Stimulated activated naive CD8-positive, alpha-beta T cell treated with anti-CD3 and anti-CD28 coated beads, Interleukin-15, amount 100 ng/mL, for 72 hours (primary cell): ENCODE measurements around the gene RACGAP1.
"Not testable (repeated sequence)": the region's sequence is repeated elsewhere in the genome, so short reads cannot be mapped to it uniquely, and the experiment has no call there.

ENCODE experiments used
- ATAC-seq: fragments of 150-1000 bp; cut with Tn5 transposase; 2 replicates; pipeline ENCODE4 v1.10.0; 2021; ENCODE audit warnings: mild to moderate bottlenecking, moderate library complexity
- DNase-seq, 2 donors: peaks; one replicate each; pipeline ENCODE4 v3.0.0; 2021 to 2022
- H3K27ac Mint-ChIP-seq, 2 donors: one replicate each; pipeline ENCODE4 v1.8.0; 2022; ENCODE audit warnings: mild to moderate bottlenecking in 2 of 2, mixed read lengths in 2 of 2, moderate library complexity in 2 of 2
- H3K27me3 Mint-ChIP-seq: one replicate; pipeline ENCODE4 v1.8.0; 2022; ENCODE audit warnings: mixed read lengths
- H3K4me1 Mint-ChIP-seq: one replicate; pipeline ENCODE4 v1.8.0; 2022; ENCODE audit warnings: mild to moderate bottlenecking, mixed read lengths
- H3K4me3 Mint-ChIP-seq, 2 donors: one replicate each; pipeline ENCODE4 v1.8.0; 2022; ENCODE audit warnings: mild to moderate bottlenecking in 2 of 2, mixed read lengths in 2 of 2, moderate library complexity in 1 of 2
- H3K9me3 Mint-ChIP-seq, 2 donors: one replicate each; pipeline ENCODE4 v1.8.0; 2022; ENCODE audit warnings: mixed read lengths in 2 of 2

Gene RACGAP1

DNA sequence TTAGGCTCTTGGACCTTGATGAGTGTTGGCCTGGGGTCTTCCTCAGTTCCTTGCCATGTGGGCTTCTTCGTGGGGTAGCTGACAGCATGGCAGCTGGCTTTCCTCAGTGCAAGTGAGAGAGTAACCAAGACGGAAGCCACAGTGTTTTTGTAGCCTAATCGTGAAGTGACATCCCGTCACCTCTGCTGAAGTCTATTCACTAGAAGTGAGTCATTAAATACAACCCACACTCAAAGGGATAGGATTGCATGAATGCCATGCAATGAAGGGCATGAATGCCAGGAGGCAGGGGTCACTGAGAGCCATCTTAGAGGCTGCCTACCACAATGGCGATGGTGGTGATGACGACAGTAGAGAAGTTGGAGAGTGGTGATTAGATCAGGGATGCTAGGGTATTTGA is 18.6 kb upstream of the RACGAP1 start:
- no peak overlapping the region for H3K27ac Mint-ChIP-seq
- peaks cover 21% of the 10 kb centered on the region for H3K4me1 Mint-ChIP-seq
- ATAC-seq, result no peak

DNA sequence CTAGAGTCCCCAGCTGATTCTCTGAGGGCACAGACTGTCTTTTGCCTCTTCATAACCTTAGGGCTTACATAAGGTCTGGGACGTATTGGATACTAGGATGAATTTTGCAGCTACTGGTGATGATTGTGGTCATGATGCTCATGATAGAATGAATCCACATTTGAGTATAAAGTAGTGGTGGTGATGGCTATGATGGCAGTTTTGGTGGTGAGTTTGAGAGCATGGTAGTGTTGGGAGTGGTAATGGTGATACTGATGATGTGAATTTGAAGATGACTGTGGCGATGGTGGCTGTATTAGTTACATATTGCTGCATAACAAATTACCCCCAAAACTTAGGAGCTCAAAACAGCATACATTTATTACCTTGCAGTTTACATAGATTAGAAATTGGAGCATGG is 18.0 kb upstream of the RACGAP1 start:
- no peak overlapping the region for H3K27ac Mint-ChIP-seq
- no peak for DNase-seq
- no peak overlapping the region for H3K4me3 Mint-ChIP-seq
- H3K4me1 Mint-ChIP-seq, result peaks cover 21% of the 10 kb centered on the region
- H3K9me3 Mint-ChIP-seq, result no peaks in the 10 kb centered on the region
- peaks cover 8% of the 10 kb centered on the region for H3K27me3 Mint-ChIP-seq
- no peak for ATAC-seq

More for the DNA sequence above, 18.6 kb upstream of the RACGAP1 start:
- H3K4me3 Mint-ChIP-seq, result no peak overlapping the region
- H3K27me3 Mint-ChIP-seq, result peaks cover 11% of the 10 kb centered on the region
- DNase-seq, result no peak
- H3K9me3 Mint-ChIP-seq, result no peaks in the 10 kb centered on the region

DNA sequence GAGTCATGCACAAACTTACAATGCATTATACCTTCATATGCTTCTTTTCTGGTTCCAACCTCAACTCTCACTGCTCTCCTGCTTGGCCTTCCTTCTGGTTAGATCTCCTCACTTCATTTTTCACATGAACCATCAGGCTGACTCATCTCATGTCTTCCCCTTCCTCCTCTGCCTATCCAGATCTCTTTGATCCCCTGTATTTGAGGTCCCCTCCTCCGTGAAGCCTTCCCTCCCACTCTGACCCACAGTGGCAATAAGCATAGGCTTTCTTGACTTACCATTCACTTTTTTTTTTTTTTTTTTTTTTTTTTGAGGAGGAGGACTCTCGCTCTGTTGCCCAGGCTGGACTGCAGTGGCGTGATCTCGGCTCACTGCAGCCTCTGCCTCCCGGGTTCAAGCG is 17.4 kb upstream of the RACGAP1 start:
- no peak for DNase-seq
- Mint-ChIP-seq H3K27me3 (peaks cover 7% of the 10 kb centered on the region), H3K4me1 (peaks cover 21% of the 10 kb centered on the region), H3K9me3 (no peaks in the 10 kb centered on the region), H3K4me3 (no peak overlapping the region), H3K27ac (peak overlapping the region in 1 of 2 donors; percentile 51)
- peak; percentile 32 for ATAC-seq

DNA sequence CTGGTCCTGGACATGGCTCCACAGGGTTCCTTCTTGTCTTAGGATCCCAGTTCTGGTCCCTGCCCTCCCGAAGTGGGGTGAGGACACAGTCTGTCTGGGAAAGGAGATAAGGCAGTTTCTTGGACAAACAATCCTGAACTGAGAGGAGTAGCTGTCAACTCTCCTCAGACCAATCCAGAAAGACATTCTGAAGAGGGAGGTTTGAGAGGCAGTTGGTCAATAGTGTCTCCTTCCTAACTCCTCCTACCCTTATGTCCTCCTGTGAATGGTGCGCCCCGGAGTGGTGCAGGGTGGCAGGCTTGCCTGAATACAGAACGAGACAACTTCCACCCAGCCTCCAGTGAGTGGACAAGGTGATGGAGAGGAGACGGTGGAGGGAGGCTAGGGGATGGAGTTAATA is 16.7 kb upstream of the RACGAP1 start:
- H3K27ac Mint-ChIP-seq, result no peak overlapping the region
- DNase-seq (no peak), ATAC-seq (no peak)
- peaks cover 21% of the 10 kb centered on the region for H3K4me1 Mint-ChIP-seq
- H3K27me3 Mint-ChIP-seq, result no peaks in the 10 kb centered on the region
- H3K4me3 Mint-ChIP-seq, result no peak overlapping the region
- H3K9me3 Mint-ChIP-seq, result no peaks in the 10 kb centered on the region

DNA sequence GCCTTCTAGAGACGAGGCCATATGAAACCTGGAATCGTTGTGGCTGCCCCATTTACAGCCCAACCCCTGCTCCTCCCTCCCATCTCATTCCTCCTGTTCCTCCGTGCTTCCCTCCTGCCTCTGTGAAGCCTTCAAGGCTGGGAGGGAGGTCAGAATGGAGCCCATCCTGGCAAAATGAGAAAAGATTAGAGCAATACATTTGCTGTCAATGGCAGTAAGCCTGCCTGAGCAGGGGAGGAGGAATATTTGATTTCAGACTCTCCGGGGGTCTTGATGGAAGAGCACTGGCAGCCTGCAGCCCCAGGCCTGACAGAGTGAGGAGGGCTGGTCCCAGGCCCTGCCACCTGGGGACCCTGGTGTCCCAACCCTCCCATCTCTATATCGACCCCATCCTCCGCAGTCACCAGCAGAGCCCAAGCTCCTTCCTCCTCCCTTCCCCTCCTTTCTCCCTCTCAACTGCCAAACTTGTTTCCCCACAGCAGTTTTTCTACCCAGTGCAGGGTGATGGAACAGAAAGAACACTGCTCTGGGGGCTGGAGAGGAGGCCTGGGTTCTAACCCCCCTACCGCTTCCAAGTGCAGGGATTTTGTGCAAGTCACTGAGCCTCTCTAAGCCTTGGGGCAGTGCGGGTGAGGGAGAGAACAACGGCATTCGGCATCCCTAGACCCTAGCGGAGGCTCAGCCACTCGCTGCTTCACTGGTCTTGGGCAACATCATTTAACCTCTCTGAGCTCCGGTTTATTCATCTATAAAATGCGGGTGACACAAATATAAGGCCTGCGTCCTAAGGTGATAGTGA is 16.0 kb upstream of the RACGAP1 start:
- H3K27ac Mint-ChIP-seq, result peak overlapping the region in 1 of 2 donors; percentile 79

DNA sequence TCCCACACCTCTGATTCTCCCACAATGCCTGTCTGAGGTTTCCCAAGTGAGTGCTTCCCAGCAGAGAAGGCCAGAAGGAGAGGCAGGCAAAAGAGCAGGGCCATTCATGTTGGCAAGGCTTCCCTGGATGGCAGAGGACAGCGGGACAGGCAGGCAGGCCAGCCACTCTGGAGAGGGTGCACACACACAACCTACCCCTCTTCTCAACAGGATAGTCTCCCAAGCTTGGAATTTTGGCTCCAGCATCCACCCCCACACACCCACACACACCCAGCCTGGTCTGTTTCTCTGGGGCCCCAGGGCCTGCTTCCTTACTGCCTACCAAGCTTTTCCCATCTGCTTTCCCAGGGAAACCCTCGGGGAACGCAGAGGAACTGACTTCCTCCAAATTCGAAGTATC is 15.4 kb upstream of the RACGAP1 start:
- Mint-ChIP-seq H3K27ac (peak overlapping the region in 1 of 2 donors; percentile 79), H3K4me3 (no peak overlapping the region), H3K4me1 (peaks cover 21% of the 10 kb centered on the region), H3K27me3 (peaks cover 11% of the 10 kb centered on the region), H3K9me3 (no peaks in the 10 kb centered on the region)
- no peak for DNase-seq
- ATAC-seq, result no peak

More for the DNA sequence above, 16.0 kb upstream of the RACGAP1 start:
- ATAC-seq, result no peak
- H3K27me3 Mint-ChIP-seq, result peaks cover 5% of the 10 kb centered on the region
- DNase-seq, result peak in 1 of 2 donors; percentile 1
- peaks cover 21% of the 10 kb centered on the region for H3K4me1 Mint-ChIP-seq
- H3K9me3 Mint-ChIP-seq, result no peaks in the 10 kb centered on the region
- H3K4me3 Mint-ChIP-seq, result no peak overlapping the region

DNA sequence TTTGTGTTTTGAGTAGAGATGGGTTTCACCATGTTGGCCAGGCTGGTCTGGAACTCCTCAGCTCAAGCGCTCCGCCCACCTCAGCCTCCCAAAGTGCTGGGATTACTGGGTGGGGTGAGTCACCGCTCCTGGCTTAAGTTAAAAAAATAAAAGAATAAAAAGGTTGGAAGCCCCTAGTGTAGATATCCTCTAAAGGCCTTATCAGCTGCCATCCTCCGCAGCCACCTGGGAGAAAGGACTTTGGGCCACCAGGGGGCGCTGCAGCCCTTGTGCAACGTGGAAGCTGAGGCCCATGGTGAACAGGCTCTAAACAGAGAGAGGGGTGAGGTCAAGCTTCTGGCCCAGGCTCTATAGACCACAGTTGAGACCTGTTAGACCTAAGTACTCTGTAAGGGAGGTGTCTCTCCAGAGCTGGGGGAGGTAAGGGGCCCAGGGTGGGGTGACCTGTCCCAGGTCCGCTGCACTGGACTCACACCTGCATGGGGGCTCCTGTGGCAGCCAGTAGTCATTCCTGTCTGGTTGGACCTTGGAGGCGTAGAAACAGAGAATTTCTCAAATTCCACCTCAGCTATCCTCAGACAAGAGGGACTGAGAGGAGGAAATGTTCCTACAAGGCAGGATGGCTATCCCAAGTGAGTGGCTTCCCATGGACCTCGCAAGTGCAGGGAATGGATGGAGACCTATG is 14.0 kb upstream of the RACGAP1 start:
- Mint-ChIP-seq H3K4me3 (no peak overlapping the region), H3K27ac (peak overlapping the region in 1 of 2 donors; percentile 64), H3K4me1 (peaks cover 21% of the 10 kb centered on the region), H3K27me3 (peaks cover 21% of the 10 kb centered on the region), H3K9me3 (no peaks in the 10 kb centered on the region)
- ATAC-seq, result peak; percentile 92
- DNase-seq, result peak; percentile 83 to 84

DNA sequence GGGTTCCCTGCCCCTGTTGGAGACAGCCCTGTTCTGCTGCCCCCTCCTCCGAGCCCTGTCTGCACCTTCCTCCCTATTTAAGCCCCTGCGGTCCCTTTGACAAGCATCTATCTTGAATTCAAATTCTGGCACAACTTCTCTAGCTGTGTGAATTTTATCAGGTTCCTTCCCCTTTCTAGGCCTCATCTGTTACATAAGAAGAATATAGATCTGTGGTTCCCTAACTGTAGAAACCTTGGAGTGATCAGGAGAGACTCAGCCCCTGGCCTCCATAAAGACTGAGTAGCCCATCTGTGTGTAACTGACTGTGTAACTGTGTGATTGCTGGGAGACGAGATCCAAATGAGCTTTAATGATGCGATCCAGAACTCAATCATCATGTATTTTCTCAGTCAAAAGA is 13.0 kb upstream of the RACGAP1 start:
- Mint-ChIP-seq H3K27ac (no peak overlapping the region), H3K4me3 (no peak overlapping the region), H3K27me3 (peaks cover 30% of the 10 kb centered on the region), H3K9me3 (no peaks in the 10 kb centered on the region), H3K4me1 (peaks cover 14% of the 10 kb centered on the region)
- DNase-seq (no peak), ATAC-seq (no peak)

DNA sequence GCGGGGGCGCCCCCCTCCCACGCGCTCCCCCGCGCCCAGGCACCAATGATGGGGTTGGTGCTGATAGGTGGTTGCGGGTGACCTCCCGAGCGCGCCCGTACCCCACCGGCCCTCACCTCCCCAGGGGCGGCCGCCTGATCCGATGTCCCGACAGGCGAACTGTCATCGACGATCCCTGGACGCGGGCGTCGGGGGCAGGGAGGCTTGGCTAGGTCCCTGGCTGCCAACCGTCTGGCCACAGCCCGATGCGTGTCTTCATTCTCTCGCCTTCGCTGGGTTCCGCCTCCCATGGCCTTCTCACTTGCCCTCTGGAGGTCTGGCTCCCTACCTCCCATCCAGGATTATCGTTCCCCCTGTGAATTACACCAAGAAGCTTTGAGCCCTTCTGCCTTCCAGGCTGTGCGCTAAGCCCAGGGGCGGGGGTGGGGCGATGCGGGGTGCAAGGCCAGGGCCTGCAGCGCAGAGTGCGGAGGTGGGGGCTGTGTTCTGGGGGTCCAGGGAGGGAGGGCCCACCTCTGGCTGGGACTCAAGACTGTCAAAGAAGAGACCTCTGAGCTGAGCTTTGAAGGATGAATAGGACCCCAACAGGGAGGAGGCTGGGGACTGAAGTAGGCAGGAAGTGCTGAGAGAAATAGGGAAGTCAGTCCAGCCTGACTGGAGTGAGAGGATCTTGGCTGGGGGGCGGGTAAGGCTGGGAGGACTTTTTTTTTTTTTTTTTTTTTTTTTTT is 7.7 kb upstream of the RACGAP1 start:
- Mint-ChIP-seq H3K4me1 (peaks cover 6% of the 10 kb centered on the region), H3K4me3 (peak overlapping the region in 1 of 2 donors; percentile 61), H3K27me3 (peaks cover 52% of the 10 kb centered on the region), H3K9me3 (no peaks in the 10 kb centered on the region), H3K27ac (no peak overlapping the region)
- ATAC-seq (peak; percentile 43), DNase-seq (no peak)

DNA sequence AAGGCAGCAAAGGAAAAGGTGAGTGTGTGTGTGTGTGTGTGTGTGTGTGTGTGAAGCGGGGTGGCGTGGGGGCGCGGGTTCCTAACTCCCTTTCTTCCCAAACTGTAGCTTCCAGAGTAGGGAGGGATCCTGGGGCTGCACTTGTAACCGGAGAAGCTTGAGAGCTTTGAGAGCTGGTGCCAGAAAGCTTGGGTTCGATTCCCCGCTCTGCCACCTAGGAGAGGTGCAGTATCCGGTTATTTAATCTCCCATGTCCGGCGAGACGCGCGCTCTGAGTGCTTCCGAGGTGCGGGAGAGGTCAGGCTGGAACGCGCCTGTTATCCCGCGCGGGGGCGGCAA is 7.2 kb upstream of the RACGAP1 start:
- ATAC-seq (peak; percentile 35), DNase-seq (peak in 1 of 2 donors; percentile 4)
- peaks cover 6% of the 10 kb centered on the region for H3K4me1 Mint-ChIP-seq
- H3K27me3 Mint-ChIP-seq, result peaks cover 52% of the 10 kb centered on the region
- no peak overlapping the region for H3K27ac Mint-ChIP-seq
- H3K4me3 Mint-ChIP-seq, result peak overlapping the region in 1 of 2 donors; percentile 16
- no peaks in the 10 kb centered on the region for H3K9me3 Mint-ChIP-seq

DNA sequence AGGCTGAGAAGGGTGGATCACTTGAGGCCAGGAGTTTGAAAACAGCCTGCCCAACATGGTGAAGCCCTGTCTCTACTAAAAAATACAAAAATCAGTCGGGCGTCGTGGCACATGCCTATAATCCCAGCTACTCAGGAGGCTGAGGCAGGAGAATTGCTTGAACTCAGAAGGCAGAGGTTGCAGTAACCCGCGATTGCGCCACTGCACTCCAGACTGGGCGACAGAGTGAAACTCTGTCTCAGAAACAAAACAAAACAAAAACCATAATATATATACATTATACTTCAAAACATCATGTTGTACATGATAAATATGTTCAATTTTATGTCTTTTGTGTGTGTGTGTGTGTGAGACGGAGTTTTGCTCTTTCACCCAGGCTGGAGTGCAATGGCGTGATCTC is 5.2 kb upstream of the RACGAP1 start:
- H3K27ac Mint-ChIP-seq, DNase-seq, H3K9me3 Mint-ChIP-seq, ATAC-seq, H3K4me3 Mint-ChIP-seq: not testable (repeated sequence)
- Mint-ChIP-seq H3K27me3 (peaks cover 41% of the 10 kb centered on the region), H3K4me1 (peaks cover 14% of the 10 kb centered on the region)

DNA sequence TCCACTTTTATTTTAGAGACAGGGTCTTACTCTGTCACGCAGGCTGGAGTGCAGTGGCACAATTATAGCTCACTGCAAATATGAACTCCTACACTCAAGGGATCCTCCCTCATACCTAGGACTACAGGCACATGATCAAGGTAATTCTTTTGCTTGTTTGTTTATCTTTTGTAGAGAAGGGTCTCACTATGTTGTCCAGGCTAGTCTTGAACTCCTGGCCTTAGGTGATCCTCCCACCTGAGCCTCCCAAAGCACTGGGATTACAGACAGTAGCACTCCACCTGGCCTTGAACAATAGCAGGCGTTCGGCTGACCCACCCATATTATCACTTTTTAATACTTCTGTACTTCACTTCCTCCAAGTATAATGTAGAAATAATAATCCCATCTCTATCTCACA is 1.4 kb upstream of the RACGAP1 start:
- Mint-ChIP-seq H3K27ac (peak overlapping the region in 1 of 2 donors; percentile 42), H3K4me1 (peaks cover 37% of the 10 kb centered on the region), H3K9me3 (peaks cover 6% of the 10 kb centered on the region in 2 donors), H3K27me3 (peaks cover 6% of the 10 kb centered on the region), H3K4me3 (no peak overlapping the region)
- ATAC-seq (no peak), DNase-seq (no peak)

DNA sequence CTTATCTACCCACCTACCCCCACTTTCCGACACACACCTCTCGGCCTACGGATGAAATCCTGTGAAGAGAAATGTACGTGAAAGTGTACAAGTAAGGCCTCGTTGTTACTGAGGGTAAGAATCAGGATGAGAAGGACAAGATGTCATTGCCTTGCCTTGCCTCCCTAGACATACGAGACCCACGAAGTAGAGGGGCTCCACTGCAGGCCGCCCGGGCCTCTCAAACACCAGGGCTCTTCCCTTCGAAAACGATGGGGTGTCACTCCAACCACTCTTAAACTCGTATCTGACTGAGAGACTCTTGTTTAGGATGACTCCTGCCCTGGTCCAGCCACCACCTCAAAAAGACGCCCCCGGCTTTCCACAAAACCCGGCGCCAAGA is 498 bp downstream of the RACGAP1 start:
- H3K27me3 Mint-ChIP-seq, result no peaks in the 10 kb centered on the region
- ATAC-seq, result peak; percentile 48

DNA sequence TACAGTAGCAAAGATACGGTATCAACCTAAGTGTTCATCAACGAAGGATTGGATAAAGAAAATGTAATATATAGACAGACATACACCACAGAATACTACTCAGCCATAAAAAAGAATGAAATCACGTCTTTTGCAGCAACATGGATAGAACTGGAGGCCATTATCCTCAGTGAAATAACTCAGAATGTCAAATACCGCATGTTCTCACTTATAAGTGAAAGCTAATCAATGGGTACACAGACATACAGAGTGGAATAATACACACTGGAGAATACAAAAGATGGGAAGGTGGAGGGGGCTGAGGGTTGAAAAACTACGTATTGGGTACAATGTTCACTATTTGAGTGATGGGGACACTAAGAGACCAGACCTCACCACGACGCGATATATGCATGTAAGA is 1.1 kb downstream of the RACGAP1 start:
- peaks cover 6% of the 10 kb centered on the region in 2 donors for H3K9me3 Mint-ChIP-seq
- peak overlapping the region; percentile 98 to 100 for H3K27ac Mint-ChIP-seq
- no peak for DNase-seq
- H3K4me3 Mint-ChIP-seq, result peak overlapping the region; percentile 93 to 97
- peaks cover 37% of the 10 kb centered on the region for H3K4me1 Mint-ChIP-seq
- no peaks in the 10 kb centered on the region for H3K27me3 Mint-ChIP-seq
- ATAC-seq, result no peak

More for the DNA sequence above, 498 bp downstream of the RACGAP1 start:
- no peak for DNase-seq
- H3K4me3 Mint-ChIP-seq, result peak overlapping the region; percentile 93 to 97
- peak overlapping the region; percentile 98 to 100 for H3K27ac Mint-ChIP-seq
- H3K9me3 Mint-ChIP-seq, result peaks cover 6% of the 10 kb centered on the region in 2 donors
- peaks cover 37% of the 10 kb centered on the region for H3K4me1 Mint-ChIP-seq

DNA sequence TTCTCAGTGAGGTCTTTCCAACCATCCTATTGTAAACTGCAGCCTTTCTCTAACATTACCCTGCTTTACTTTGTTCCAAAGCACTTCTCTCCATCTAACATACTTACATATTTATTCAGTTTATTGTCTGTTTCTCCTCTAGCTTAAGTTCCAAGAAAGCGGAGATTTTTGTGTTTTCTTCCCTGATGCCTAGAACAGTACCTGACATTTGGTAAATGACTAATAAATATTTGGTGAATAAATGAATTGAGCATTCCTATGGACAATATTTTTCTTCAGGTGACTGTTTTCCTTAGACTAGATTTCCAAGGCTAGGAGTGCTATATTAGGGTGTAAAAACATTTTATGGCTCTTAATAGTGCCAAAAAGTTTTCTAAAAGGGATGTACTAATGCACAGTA is 2.4 kb downstream of the RACGAP1 start:
- no peak for ATAC-seq
- Mint-ChIP-seq H3K4me1 (peaks cover 42% of the 10 kb centered on the region), H3K27ac (no peak overlapping the region), H3K27me3 (no peaks in the 10 kb centered on the region), H3K4me3 (no peak overlapping the region), H3K9me3 (peaks cover 6% of the 10 kb centered on the region in 2 donors)
- DNase-seq, result no peak

DNA sequence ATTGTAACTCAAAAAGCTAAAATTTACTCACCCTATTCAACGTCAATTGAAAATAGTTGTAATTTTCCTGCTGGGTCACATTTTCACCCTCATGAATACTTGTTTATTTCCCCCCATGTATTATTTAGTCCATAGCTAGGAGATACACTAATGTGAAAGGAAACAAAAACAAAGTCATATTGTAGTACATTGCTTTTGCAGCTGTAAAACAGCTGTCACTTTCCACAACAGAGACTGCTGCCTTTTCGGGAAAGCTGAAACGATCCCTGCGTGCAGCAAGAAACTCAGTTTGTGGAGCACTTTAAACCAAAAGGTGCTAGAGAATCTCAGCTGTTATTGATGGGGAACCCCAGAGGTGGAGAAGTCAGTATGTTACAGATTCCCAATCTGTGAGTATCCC is 4.3 kb downstream of the RACGAP1 start:
- no peak overlapping the region for H3K27ac Mint-ChIP-seq
- H3K4me1 Mint-ChIP-seq, result peaks cover 40% of the 10 kb centered on the region
- no peak for ATAC-seq
- no peak overlapping the region for H3K4me3 Mint-ChIP-seq
- DNase-seq, result no peak
- H3K27me3 Mint-ChIP-seq, result no peaks in the 10 kb centered on the region
- H3K9me3 Mint-ChIP-seq, result peaks cover 5 to 6% of the 10 kb centered on the region in 2 donors
